ENCODE results near the gene OR51V1.
"Not testable (repeated sequence)": the region's sequence is repeated elsewhere in the genome, so short reads cannot be mapped to it uniquely, and the experiment has no call there.

OR51V1 gene

GRCh38 chr11:5188201-5188600, 12.3 kb downstream of the OR51V1 start:
- no peak for TF ChIP-seq CTCF (IDR thresholded peaks at IDR 0.05; ENCODE audit: low read depth, low read length, missing control alignments)

DNA sequence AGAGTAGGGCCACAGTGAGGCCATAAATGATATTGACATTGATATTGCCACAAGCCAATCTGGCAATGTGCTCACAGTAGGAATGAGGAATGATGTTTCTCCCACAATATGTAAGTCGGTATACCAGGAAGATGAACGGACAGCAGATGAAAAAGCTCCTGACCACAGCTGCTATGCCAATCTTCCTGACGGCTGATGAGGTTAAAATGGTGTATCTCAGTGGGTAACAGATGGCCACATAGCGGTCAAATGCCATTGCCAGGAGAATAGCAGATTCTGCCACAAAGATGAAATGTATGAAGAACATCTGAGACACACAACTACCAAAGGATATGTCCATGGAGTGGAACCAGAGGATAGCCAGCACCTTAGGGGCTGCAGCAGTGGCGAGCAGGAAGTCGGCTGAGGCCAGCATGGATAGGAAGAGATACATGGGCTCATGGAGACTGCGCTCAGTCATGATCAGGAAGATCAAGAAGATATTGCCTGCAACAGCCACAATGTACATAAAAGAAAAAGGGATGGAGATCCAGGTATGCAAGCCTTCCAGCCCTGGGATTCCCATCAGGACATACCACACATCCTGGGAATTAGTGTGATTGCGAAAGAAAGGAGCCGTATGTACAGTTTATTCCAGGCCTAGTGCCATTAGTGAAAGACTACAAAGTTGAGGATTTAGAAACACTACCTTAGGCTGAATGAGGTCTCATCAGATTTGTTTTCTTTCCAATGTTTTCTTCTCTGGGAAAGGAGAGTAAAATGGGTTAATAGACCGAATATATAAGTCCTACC, 22.2 kb downstream of the OR51V1 start:
- TF ChIP-seq CTCF (IDR thresholded peaks at IDR 0.05; ENCODE audit: low read depth, low read length, missing control alignments): no peak
- no peak for DNase-seq (ENCODE audit: extremely low read depth, low read depth)
- H3K4me3 ChIP-seq (replicated peaks; ENCODE audit: low read depth, low read length): no peak overlapping the region

More at GRCh38 chr11:5188201-5188600, 12.3 kb downstream of the OR51V1 start:
- no peak for DNase-seq (ENCODE audit: extremely low read depth, low read depth)
- H3K4me3 ChIP-seq (replicated peaks; ENCODE audit: low read depth, low read length): no peak overlapping the region

GRCh38 chr11:5174934-5175333, 25.5 kb downstream of the OR51V1 start:
- no peak for DNase-seq (ENCODE audit: extremely low read depth, low read depth)
- no peak for TF ChIP-seq CTCF (IDR thresholded peaks at IDR 0.05; ENCODE audit: low read depth, low read length, missing control alignments)
- H3K4me3 ChIP-seq (replicated peaks; ENCODE audit: low read depth, low read length): no peak overlapping the region

- DNase-seq (ENCODE audit: extremely low read depth, low read depth): no peak
- no peak for TF ChIP-seq CTCF (IDR thresholded peaks at IDR 0.05; ENCODE audit: low read depth, low read length, missing control alignments)
Measured at GRCh38 chr11:5171856-5172255, 28.6 kb downstream of the OR51V1 start.

GRCh38 chr11:5165898-5166297, 34.6 kb downstream of the OR51V1 start:
- not testable (repeated sequence) for DNase-seq (ENCODE audit: extremely low read depth, low read depth); H3K4me3 ChIP-seq (replicated peaks; ENCODE audit: low read depth, low read length)

More at GRCh38 chr11:5171856-5172255, 28.6 kb downstream of the OR51V1 start:
- no peak overlapping the region for H3K4me3 ChIP-seq (replicated peaks; ENCODE audit: low read depth, low read length)

DNA sequence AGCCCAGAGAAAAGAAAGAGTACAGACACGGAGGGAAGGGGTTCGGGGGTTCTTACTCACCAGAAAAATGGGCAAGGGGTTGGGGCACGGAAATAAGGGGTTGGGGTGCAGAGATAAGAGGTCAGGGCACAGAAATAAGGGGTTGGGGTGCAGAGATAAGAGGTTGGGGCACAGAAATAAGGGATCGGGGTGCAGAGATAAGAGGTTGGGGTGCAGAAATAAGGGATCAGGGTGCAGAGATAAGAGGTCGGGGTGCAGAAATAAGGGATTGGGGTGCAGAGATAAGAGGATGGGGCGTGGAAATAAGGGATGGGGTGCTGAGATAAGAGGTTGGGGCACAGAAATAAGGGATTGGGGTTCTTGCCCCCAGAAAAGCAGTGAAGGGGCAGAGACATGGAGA, 35.7 kb downstream of the OR51V1 start:
- not testable (repeated sequence) for DNase-seq (ENCODE audit: extremely low read depth, low read depth); H3K4me3 ChIP-seq (replicated peaks; ENCODE audit: low read depth, low read length)

DNA sequence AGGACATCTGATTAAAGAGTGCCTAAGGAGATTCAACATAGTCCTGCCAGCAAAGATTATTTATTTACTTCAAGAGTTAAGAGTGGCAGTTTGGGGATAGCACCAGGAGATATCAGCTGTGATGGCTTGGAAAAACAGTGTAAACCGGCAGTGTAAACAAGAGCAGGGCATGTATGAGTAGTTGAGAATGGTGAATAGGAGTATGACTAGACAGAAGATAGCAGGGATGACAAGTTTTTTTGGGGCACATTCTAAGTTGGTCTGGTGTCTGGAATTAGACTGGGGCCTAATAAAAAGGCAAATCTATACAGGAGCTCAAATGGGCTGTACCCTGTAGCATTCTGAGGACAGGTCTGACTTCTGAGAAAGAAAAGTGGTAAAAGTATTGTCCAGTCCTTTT, 39.4 kb downstream of the OR51V1 start:
- DNase-seq (ENCODE audit: extremely low read depth, low read depth): not testable (repeated sequence)

GRCh38 chr11:5160217-5160616, 40.3 kb downstream of the OR51V1 start:
- DNase-seq (ENCODE audit: extremely low read depth, low read depth); H3K4me3 ChIP-seq (replicated peaks; ENCODE audit: low read depth, low read length): not testable (repeated sequence)

More for the DNA sequence above, 39.4 kb downstream of the OR51V1 start:
- not testable (repeated sequence) for H3K4me3 ChIP-seq (replicated peaks; ENCODE audit: low read depth, low read length)

GRCh38 chr11:5159806-5160205, 40.7 kb downstream of the OR51V1 start:
- no peak overlapping the region for H3K4me3 ChIP-seq (replicated peaks; ENCODE audit: low read depth, low read length)
- no peak for TF ChIP-seq CTCF (IDR thresholded peaks at IDR 0.05; ENCODE audit: low read depth, low read length, missing control alignments)
- DNase-seq (ENCODE audit: extremely low read depth, low read depth): no peak
